Epithelial cell of prostate (primary cell): ENCODE measurements around the gene NACAD.

Experiments
- DNase-seq: peaks from one replicate; pipeline ENCODE4 v3.0.0-alpha.2; 2011; ENCODE audit warnings: low read depth, low spot score
- H3K27ac ChIP-seq: fragments of 450-650 bp; 2 replicates; pipeline ENCODE4 v1.5.1; 2017; ENCODE audit warnings: mild to moderate bottlenecking

Gene NACAD

DNA sequence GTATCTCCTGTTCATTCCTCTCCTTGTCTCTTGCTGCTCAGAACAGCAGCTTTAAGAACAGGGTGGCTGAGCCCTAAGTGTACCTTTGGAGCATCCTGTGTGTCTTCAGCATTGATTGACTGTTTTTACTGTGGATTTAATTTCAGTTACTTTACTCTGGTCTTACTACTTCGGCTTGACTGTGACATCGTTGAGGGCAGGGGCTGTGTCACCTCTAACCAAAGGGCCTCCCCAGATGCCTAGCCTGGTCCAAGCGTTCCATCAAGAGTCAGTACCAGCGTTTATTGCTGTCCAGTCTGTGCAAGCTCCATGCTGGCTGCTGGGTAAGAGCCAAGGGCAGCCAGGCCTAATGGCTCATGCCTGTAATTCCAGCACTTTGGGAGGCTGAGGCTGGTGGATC, 56.3 kb downstream of the NACAD start:
- H3K27ac ChIP-seq: peak overlapping the region; percentile 91
- DNase-seq: no peak

- DNase-seq: no peak
- peak overlapping the region; percentile 91 for H3K27ac ChIP-seq
Measured at GRCh38 chr7:45031829-45032228, 56.9 kb downstream of the NACAD start.
